BJ (cell line): ENCODE data around the gene PRM2. TPM values are rescaled to one million over a fixed set of nuclear protein-coding genes. Genes with fewer than 3 reads are reported as not detected.

Experiments used
- CTCF ChIA-PET: fragments of 350-600 bp; formaldehyde crosslinking; extraction: SDS; loops from one replicate; lab custom pipeline; 2021; ENCODE audit warnings: antibody characterized with exemption, inconsistent platforms; lab: Yijun Ruan, JAX
- POLR2A ChIA-PET: fragments of 300-600 bp; sonication (Branson Sonifier 250); formaldehyde crosslinking; extraction: SDS; loops from one replicate; lab custom pipeline; 2021; ENCODE audit warnings: antibody characterized with exemption; lab: Charles Lee
- DNase-seq: peaks from one replicate; pipeline ENCODE4 v3.0.0-alpha.2; 2011; ENCODE audit warnings: low read depth
- H3K27me3 ChIP-seq: 2 replicates; pipeline ENCODE4 v1.6.0; 2011; ENCODE audit warnings: low read length; ENCODE audit not compliant: control insufficient read depth, insufficient read depth
- H3K36me3 ChIP-seq: 2 replicates; pipeline ENCODE4 v1.5.1; 2011; ENCODE audit warnings: low read length; ENCODE audit not compliant: control insufficient read depth, insufficient read depth
- H3K4me3 ChIP-seq: 2 replicates; pipeline ENCODE4 v1.5.1; 2011; ENCODE audit warnings: low read depth, mild to moderate bottlenecking, control low read depth, low read length
- polyA minus RNA-seq: library from RNA; depleted of rRNA, polyadenylated mRNA; stranded (reverse); fragments of >200 nt; gene quantifications from 2 replicates; pipeline ENCODE4 v1.2.3, GENCODE V29; 2011; rRNA and poly(A)+ RNA removed
- polyA plus RNA-seq: library from polyadenylated mRNA; depleted of rRNA; stranded (reverse); fragments of >200 nt; gene quantifications from 2 replicates; pipeline ENCODE4 v1.2.3, GENCODE V29; 2011; rRNA removed
- TF ChIP-seq, protein P1 (sequence below): IDR thresholded peaks from 2 replicates; pipeline ENCODE4 v1.5.1; 2011; ENCODE audit warnings: low read depth, mild to moderate bottlenecking, control low read depth, inconsistent platforms, low read length, moderate library complexity; ENCODE audit not compliant: insufficient read depth

Gene PRM2, protein sequence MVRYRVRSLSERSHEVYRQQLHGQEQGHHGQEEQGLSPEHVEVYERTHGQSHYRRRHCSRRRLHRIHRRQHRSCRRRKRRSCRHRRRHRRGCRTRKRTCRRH
- polyA plus RNA-seq (not detected in 2 replicates), polyA minus RNA-seq (not detected in 2 replicates)

DNA sequence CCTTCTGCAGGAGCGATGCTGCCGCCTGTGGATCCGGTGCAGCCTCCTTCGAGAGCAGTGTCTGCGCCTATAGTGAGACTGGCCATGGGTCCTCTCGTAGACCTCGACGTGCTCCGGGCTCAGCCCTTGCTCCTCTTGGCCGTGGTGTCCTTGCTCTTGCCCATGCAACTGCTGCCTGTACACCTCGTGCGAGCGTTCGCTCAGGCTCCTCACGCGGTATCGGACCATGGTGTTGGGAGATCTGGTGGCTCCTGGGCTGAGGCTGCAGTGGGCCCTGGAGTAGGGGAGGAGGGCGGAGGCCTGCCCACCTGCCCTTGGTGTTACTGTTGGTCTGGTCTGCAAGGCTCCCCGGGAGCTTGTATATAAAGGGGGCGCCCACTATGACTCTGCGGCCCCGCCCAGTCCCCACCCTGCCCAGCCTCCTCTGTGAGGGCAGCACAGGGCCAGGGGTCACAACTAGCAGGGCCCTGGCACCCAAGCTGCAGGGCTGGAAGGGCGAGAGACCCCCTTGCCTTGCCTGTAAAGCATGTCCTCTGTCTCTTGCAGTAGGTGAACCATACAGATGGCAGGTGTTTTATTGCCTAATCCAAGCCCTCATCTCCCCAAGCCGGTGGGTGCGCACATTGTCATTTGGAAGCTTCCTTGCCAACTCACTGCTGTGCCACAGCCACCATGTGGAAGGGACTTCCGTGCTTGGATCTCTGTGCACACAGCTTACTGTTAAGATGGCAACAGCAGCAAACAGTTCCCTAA, at the start of gene PRM2:
PRM2 (minus strand) TSS at position 338 of the 753 bp plus-strand sequence; CDS start at position 228, 110 bp downstream.
- ChIA-PET CTCF (no interaction called here), POLR2A (no interaction called here)
- TF ChIP-seq, protein P1, sequence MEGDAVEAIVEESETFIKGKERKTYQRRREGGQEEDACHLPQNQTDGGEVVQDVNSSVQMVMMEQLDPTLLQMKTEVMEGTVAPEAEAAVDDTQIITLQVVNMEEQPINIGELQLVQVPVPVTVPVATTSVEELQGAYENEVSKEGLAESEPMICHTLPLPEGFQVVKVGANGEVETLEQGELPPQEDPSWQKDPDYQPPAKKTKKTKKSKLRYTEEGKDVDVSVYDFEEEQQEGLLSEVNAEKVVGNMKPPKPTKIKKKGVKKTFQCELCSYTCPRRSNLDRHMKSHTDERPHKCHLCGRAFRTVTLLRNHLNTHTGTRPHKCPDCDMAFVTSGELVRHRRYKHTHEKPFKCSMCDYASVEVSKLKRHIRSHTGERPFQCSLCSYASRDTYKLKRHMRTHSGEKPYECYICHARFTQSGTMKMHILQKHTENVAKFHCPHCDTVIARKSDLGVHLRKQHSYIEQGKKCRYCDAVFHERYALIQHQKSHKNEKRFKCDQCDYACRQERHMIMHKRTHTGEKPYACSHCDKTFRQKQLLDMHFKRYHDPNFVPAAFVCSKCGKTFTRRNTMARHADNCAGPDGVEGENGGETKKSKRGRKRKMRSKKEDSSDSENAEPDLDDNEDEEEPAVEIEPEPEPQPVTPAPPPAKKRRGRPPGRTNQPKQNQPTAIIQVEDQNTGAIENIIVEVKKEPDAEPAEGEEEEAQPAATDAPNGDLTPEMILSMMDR, result no peak
- Histone ChIP-seq H3K4me3 (no peak within 1 kb of the TSS), H3K36me3 (no peaks in the 10 kb centered on the region), H3K27me3 (peaks cover 2% of the 10 kb centered on the region; the same call in 1 of the 2 replicates)
- no peak for DNase-seq

GRCh38 chr16:11325404-11326083, 49.3 kb upstream of the PRM2 start:
- Histone ChIP-seq H3K27me3 (no peaks in the 10 kb centered on the region), H3K36me3 (no peaks in the 10 kb centered on the region), H3K4me3 (no peak overlapping the region)
- TF ChIP-seq, protein P1, result no peak
- ChIA-PET POLR2A (no interaction called here), CTCF (no interaction called here)
- DNase-seq, result no peak

GRCh38 chr16:11323551-11324336, 47.5 kb upstream of the PRM2 start:
- H3K27me3 ChIP-seq, result no peaks in the 10 kb centered on the region
- H3K4me3 ChIP-seq, result no peak overlapping the region
- POLR2A ChIA-PET, result no interaction called here
- no peak for DNase-seq
- no peaks in the 10 kb centered on the region; the same call in 1 of the 2 replicates for H3K36me3 ChIP-seq
- TF ChIP-seq, protein P1, result no peak
- CTCF ChIA-PET, result interaction anchor here (0.7 kb wide), 1 partner anchor 22 kb away, joined by 3 read pairs; no protein-coding TSS in a partner anchor

- no peaks in the 10 kb centered on the region; the same call in 1 of the 2 replicates for H3K36me3 ChIP-seq
- CTCF ChIA-PET, result no interaction called here
- TF ChIP-seq, protein P1, result no peak
- no peak for DNase-seq
- POLR2A ChIA-PET, result no interaction called here
- H3K27me3 ChIP-seq, result no peaks in the 10 kb centered on the region
- no peak overlapping the region for H3K4me3 ChIP-seq
Observed at GRCh38 chr16:11322823-11323222, 46.5 kb upstream of the PRM2 start.
